GM12872 (cell line): Measurements from ENCODE around the gene F13A1.
A peak's percentile ranks its signal among the peaks of the same experiment; 100 is the strongest.

Source experiments
- TF ChIP-seq, protein P1 (sequence below): IDR thresholded peaks from 3 replicates; pipeline ENCODE4 v1.5.1; 2011; ENCODE audit warnings: low read depth, mild to moderate bottlenecking, low read length, moderate library complexity; ENCODE audit not compliant: insufficient read depth

Gene F13A1

GRCh38 chr6:6166064-6166463, 154.4 kb downstream of the F13A1 start:
- TF ChIP-seq, protein P1, sequence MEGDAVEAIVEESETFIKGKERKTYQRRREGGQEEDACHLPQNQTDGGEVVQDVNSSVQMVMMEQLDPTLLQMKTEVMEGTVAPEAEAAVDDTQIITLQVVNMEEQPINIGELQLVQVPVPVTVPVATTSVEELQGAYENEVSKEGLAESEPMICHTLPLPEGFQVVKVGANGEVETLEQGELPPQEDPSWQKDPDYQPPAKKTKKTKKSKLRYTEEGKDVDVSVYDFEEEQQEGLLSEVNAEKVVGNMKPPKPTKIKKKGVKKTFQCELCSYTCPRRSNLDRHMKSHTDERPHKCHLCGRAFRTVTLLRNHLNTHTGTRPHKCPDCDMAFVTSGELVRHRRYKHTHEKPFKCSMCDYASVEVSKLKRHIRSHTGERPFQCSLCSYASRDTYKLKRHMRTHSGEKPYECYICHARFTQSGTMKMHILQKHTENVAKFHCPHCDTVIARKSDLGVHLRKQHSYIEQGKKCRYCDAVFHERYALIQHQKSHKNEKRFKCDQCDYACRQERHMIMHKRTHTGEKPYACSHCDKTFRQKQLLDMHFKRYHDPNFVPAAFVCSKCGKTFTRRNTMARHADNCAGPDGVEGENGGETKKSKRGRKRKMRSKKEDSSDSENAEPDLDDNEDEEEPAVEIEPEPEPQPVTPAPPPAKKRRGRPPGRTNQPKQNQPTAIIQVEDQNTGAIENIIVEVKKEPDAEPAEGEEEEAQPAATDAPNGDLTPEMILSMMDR, result no peak

- TF ChIP-seq, protein P1, result no peak
Measured at GRCh38 chr6:6164367-6164766, 156.1 kb downstream of the F13A1 start.

DNA sequence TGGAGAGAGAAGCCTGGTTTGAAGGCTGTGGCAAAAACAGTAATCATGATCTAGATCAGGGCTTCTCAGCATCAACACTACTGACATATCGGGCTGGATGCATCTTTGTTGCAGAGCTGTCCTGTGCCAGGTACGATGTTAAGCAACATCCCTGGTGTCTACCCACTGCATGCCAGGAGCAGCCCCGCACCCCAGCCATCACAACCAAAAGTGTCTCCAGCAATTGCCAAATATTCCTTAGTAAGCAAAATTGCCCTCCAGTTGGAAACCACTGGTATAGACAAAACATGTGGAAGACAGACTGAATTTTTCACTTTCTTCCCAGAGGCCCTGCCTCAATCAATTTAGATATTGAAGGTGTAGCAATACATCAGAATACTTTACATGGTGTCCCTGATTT, 166.1 kb downstream of the F13A1 start:
- TF ChIP-seq, protein P1, result no peak

DNA sequence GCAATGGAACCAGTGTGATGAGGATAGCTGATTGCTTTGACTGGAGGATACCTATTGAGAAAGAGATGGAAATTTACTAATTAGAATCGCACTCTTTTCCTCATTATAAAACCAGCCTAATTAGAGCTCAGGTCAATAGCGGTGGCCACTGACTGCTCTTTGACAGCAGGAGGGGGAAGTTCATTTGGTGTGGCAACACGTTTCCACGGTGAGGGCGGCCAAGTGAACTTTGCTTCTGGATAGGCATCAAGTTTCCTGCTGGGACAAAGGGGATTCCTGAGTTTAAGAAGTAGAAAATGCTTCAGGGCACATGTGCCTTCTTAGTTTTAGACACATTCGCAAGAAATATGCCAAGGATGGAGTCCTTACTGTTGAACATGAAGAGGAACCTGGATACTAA, 168.4 kb downstream of the F13A1 start:
- TF ChIP-seq, protein P1, result no peak

GRCh38 chr6:6148192-6148815, 172.2 kb downstream of the F13A1 start:
- TF ChIP-seq, protein P1, result no peak

DNA sequence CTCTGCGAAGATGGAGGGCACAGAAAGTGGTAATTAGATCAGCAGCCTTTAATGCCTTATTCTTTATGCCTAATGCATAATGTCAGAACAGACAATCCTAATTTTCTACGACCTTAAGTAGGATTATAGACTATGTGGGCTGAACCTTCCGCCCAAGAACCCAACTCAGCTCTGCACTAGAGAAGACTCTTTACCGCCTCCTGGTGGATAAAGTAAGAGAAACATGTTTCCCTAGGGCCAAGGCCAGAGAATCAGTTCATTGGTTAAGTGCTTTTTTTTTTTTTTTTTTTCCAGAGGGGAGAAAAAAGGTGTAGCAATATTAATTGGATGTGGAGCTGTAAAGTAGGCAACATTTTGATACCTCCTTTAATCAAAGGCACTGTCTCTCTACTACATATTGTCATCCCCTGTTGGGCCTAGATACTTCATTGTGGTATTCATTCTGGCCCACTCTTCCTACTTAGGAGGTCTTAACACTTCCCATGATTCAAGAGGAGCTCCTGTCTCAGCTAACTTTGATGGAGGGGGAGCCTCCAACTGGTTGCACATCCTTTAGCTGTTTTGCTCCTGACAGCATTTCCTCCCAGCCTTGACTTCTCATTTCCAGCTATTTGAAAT, 188.9 kb downstream of the F13A1 start:
- TF ChIP-seq, protein P1, result peak; percentile 64; the same call in 2 of the 3 replicates

GRCh38 chr6:6125495-6125894, 195.0 kb downstream of the F13A1 start:
- TF ChIP-seq, protein P1, result no peak
